H1 (cell line): ENCODE results near the gene RELCH. TPM values are rescaled to one million over a fixed set of nuclear protein-coding genes. Genes with fewer than 3 reads are reported as not detected.

Experiments
- ASH2L ChIP-seq: fragments of 200-600, 300-600 bp; sonication (generic); IDR thresholded peaks from one replicate; pipeline ENCODE4 v1.7.1; 2017; ENCODE audit warnings: low read length
- BACH1 ChIP-seq: IDR thresholded peaks from 2 replicates; pipeline ENCODE4 v1.6.1; 2012; ENCODE audit warnings: low read length, improper control_type of control experiment
- CHD1 ChIP-seq: IDR thresholded peaks from 2 replicates; pipeline ENCODE4 v1.6.1; 2012; ENCODE audit warnings: low read depth, low read length, improper control_type of control experiment
- CHD2 ChIP-seq: IDR thresholded peaks from 2 replicates; pipeline ENCODE4 v1.6.1; 2012; ENCODE audit warnings: low read length, improper control_type of control experiment
- CTBP2 ChIP-seq: IDR thresholded peaks from 2 replicates; pipeline ENCODE4 v1.7.0; 2011; ENCODE audit warnings: borderline replicate concordance, mild to moderate bottlenecking, moderate library complexity, mixed read lengths, low read length; ENCODE audit not compliant: insufficient read depth, insufficient read length
- GABPA ChIP-seq: IDR thresholded peaks from 2 replicates; pipeline ENCODE4 v1.6.1; 2011; ENCODE audit warnings: mild to moderate bottlenecking, low read length, moderate library complexity, borderline replicate concordance; ENCODE audit not compliant: insufficient read depth
- HDAC2 ChIP-seq, 2 experiments: fragments of 300-600 bp in 1 of 2; sonication (generic) in 1 of 2; IDR thresholded peaks; 2 replicates each; pipeline ENCODE4 v1.6.1; 2011 to 2012; ENCODE audit warnings: low read depth in 2 of 2, low read length in 2 of 2, mild to moderate bottlenecking in 2 of 2, moderate library complexity in 2 of 2, borderline replicate concordance in 1 of 2, inconsistent platforms in 1 of 2
- JUN ChIP-seq: IDR thresholded peaks from 2 replicates; pipeline ENCODE4 v1.6.1; 2011; ENCODE audit warnings: low read depth, mild to moderate bottlenecking, improper control_type of control experiment, low read length
- KDM1A ChIP-seq: fragments of 200-600, 300-600 bp; sonication (generic); IDR thresholded peaks from 2 replicates; pipeline ENCODE4 v1.7.1; 2016; ENCODE audit warnings: mild to moderate bottlenecking, low read length, borderline replicate concordance
- RAD21 ChIP-seq, 2 experiments: IDR thresholded peaks in 1 of 2; conservative IDR thresholded peaks in 1 of 2; 2 replicates each; pipeline ENCODE4 v1.6.1; 2011; ENCODE audit warnings: low read depth in 2 of 2, low read length in 2 of 2, improper control_type of control experiment in 1 of 2, inconsistent platforms in 1 of 2, mild to moderate bottlenecking in 1 of 2, moderate library complexity in 1 of 2
- RBBP5 ChIP-seq: IDR thresholded peaks from 2 replicates; pipeline ENCODE4 v1.7.1; 2012; ENCODE audit warnings: low read depth, mild to moderate bottlenecking, inconsistent platforms, low read length, moderate library complexity, borderline replicate concordance
- RXRA ChIP-seq: IDR thresholded peaks from 2 replicates; pipeline ENCODE4 v1.6.1; 2011; ENCODE audit warnings: low read depth, mild to moderate bottlenecking, low read length, moderate library complexity; ENCODE audit not compliant: insufficient read depth
- SP1 ChIP-seq: IDR thresholded peaks from 2 replicates; pipeline ENCODE4 v1.6.1; 2011; ENCODE audit warnings: low read depth, low read length
- SP2 ChIP-seq: IDR thresholded peaks from 2 replicates; pipeline ENCODE4 v1.6.1; 2012; ENCODE audit warnings: mild to moderate bottlenecking, low read length, inconsistent platforms
- SRF ChIP-seq: IDR thresholded peaks from 2 replicates; pipeline ENCODE4 v1.6.1; 2011; ENCODE audit warnings: mild to moderate bottlenecking, low read depth, low read length, moderate library complexity
- SUZ12 ChIP-seq: fragments of 200-600 bp; sonication (generic); IDR thresholded peaks from 2 replicates; pipeline ENCODE4 v1.6.1; 2012; ENCODE audit warnings: mild to moderate bottlenecking, inconsistent platforms, low read length, moderate library complexity, mixed read lengths
- TCF12 ChIP-seq: IDR thresholded peaks from 2 replicates; pipeline ENCODE4 v1.6.1; 2011; ENCODE audit warnings: low read depth, mild to moderate bottlenecking, low read length
- TEAD4 ChIP-seq: IDR thresholded peaks from 2 replicates; pipeline ENCODE4 v1.6.1; 2012; ENCODE audit warnings: low read depth, low read length, inconsistent platforms, mixed read lengths
- polyA plus RNA-seq, 7 experiments: library from polyadenylated mRNA; depleted of rRNA in 3 of 7; stranded (reverse) in 5 of 7; unstranded in 2 of 7; fragments of >200 nt in 5 of 7; fragments of 200-250 nt in 2 of 7; gene quantifications; 1 replicate in 5 of 7; 2 replicates in 1 of 7; 4 replicates in 1 of 7; pipeline versions ENCODE4 v1.2.1 to v1.2.3, GENCODE V29; 2011 to 2013; ENCODE audit warnings: missing spikeins in 2 of 7, mixed read lengths in 2 of 7
- total RNA-seq: library from RNA; stranded (reverse); fragmentation: NEBNext Ultra II Directional; extraction: Animal tissue kit (Norgen Biotek cat#: 25700); gene quantifications from 2 replicates; pipeline ENCODE4 v1.2.1, GENCODE V29; 2021
- TF ChIP-seq, protein P1 (sequence below): IDR thresholded peaks from 2 replicates; pipeline ENCODE4 v1.6.1; 2012; ENCODE audit warnings: inconsistent platforms
- TF ChIP-seq, protein P2 (sequence below), 3 experiments: IDR thresholded peaks; 1 replicate in 2 of 3; 2 replicates in 1 of 3; pipeline versions ENCODE4 v1.5.1 to v1.6.1; 2011; ENCODE audit warnings: low read length in 3 of 3, mild to moderate bottlenecking in 3 of 3, inconsistent platforms in 2 of 3, low read depth in 1 of 3, moderate library complexity in 1 of 3; ENCODE audit not compliant: insufficient read depth in 1 of 3; ENCODE audit errors: control extremely low read depth in 1 of 3

The RELCH gene
- total and polyA plus RNA-seq, 2 of the 8 experiments (the other 6 are each of a cell fraction or from before 2014, with no cell fraction given) = 7.3 to 26.9 TPM

DNA sequence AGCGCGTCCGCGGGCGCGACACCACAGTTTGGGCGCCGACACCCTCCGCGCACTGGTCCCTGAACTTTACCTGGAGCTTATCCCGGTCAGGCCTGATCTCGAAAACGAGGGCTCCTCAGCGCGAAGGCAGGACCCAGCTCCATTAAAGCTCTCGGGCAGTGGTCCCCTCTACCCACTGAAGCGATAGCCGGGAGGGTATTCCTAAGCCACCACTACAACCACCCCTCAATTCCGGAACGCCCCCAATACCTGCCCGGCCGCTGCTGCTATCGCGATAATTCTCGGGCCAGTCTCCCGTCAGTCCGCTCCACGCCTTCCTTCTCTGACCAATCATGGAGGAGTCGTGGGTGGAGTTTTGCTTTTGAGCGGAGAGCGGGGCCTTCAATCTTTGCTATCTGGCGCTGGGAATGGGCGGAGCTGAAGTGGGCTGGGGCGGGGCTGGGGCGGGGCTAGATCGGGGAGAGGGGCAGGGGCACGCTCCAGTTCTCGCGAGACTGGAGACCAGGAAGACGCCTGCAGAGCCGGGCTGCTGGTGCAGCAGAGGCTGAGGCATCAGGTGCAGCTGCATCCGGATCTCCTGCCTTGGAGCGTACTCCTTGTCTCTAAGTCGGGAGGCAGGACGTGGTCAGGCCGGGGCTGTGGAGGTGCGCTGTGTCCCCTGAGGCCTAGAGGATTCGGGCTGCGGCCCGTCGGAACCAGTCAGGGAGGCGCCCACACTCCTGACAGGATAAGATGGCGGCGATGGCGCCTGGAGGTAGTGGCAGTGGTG is at the start of gene RELCH, which contains the start of gene PIGN (continued):
- no peak for TF ChIP-seq TCF12
- TF ChIP-seq, protein P1, sequence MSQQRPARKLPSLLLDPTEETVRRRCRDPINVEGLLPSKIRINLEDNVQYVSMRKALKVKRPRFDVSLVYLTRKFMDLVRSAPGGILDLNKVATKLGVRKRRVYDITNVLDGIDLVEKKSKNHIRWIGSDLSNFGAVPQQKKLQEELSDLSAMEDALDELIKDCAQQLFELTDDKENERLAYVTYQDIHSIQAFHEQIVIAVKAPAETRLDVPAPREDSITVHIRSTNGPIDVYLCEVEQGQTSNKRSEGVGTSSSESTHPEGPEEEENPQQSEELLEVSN = no peak
- no peak for TF ChIP-seq TEAD4
- no peak for TF ChIP-seq JUN
- no peak for TF ChIP-seq CHD1
- peak; percentile 33; the same call in 1 of the 2 replicates for TF ChIP-seq RBBP5
- TF ChIP-seq RAD21 (IDR thresholded peaks at IDR 0.05 in 1 of 2, conservative IDR thresholded peaks at IDR 0.05 in 1 of 2; ENCODE audit: low read depth in 2 of 2, low read length in 2 of 2) = no peak; a peak in 1 of 4 replicates
- no peak; a peak in 1 of 4 replicates for TF ChIP-seq HDAC2 (IDR thresholded peaks at IDR 0.05; ENCODE audit: borderline replicate concordance in 1 of 2, low read depth in 2 of 2, low read length in 2 of 2)
- peak; percentile 62 for TF ChIP-seq ASH2L
- no peak for TF ChIP-seq RXRA
- no peak for TF ChIP-seq SUZ12
- TF ChIP-seq SRF = no peak
- peak; percentile 32; the same call in 1 of the 2 replicates for TF ChIP-seq BACH1
- peak; percentile 91 for TF ChIP-seq SP1
- TF ChIP-seq KDM1A = no peak
- TF ChIP-seq, protein P2, sequence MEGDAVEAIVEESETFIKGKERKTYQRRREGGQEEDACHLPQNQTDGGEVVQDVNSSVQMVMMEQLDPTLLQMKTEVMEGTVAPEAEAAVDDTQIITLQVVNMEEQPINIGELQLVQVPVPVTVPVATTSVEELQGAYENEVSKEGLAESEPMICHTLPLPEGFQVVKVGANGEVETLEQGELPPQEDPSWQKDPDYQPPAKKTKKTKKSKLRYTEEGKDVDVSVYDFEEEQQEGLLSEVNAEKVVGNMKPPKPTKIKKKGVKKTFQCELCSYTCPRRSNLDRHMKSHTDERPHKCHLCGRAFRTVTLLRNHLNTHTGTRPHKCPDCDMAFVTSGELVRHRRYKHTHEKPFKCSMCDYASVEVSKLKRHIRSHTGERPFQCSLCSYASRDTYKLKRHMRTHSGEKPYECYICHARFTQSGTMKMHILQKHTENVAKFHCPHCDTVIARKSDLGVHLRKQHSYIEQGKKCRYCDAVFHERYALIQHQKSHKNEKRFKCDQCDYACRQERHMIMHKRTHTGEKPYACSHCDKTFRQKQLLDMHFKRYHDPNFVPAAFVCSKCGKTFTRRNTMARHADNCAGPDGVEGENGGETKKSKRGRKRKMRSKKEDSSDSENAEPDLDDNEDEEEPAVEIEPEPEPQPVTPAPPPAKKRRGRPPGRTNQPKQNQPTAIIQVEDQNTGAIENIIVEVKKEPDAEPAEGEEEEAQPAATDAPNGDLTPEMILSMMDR (IDR thresholded peaks at IDR 0.05; ENCODE audit: control extremely low read depth in 1 of 3, insufficient read depth in 1 of 3, low read depth in 1 of 3, low read length in 3 of 3) = no peak
- peak; percentile 27; the same call in 1 of the 2 replicates for TF ChIP-seq SP2
- TF ChIP-seq CHD2 = peak; percentile 96
- no peak for TF ChIP-seq CTBP2
- no peak for TF ChIP-seq GABPA
